Tibial artery (tissue), 4 donors: ENCODE data around the gene MYO5A.

ENCODE experiments used
- DNase-seq, 2 donors: peaks; one replicate each; pipeline ENCODE4 v3.0.0-alpha.2; 2019
- H3K27ac ChIP-seq, 2 donors: fragments of 200-600 bp; sonication (generic) in 1 of 2; 1 replicate in 1 of 2; 2 replicates in 1 of 2; pipeline ENCODE4 v1.5.1; 2018 to 2019; ENCODE audit warnings: mild to moderate bottlenecking in 1 of 2
- H3K27me3 ChIP-seq, 2 donors: fragments of 200-600 bp; sonication (generic) in 1 of 2; one replicate each; pipeline versions ENCODE4 v1.5.1 to v1.6.0; 2016 to 2019
- H3K36me3 ChIP-seq, 3 donors: fragments of 200-600 bp; sonication (generic) in 2 of 3; one replicate each; pipeline ENCODE4 v1.5.1; 2016 to 2019; ENCODE audit warnings: mild to moderate bottlenecking in 2 of 3
- H3K4me1 ChIP-seq, 4 donors: fragments of 200-600 bp; sonication (generic) in 2 of 4; 1 replicate in 3 of 4; 2 replicates in 1 of 4; pipeline ENCODE4 v1.5.1; 2016 to 2019
- H3K4me3 ChIP-seq, 2 donors: fragments of 200-600 bp; sonication (generic) in 1 of 2; 1 replicate in 1 of 2; 2 replicates in 1 of 2; pipeline ENCODE4 v1.5.1; 2018 to 2019; ENCODE audit warnings: mild to moderate bottlenecking in 2 of 2
- H3K9me3 ChIP-seq, 3 donors: fragments of 200-600 bp; sonication (generic) in 1 of 3; one replicate each; pipeline ENCODE4 v1.5.1; 2016 to 2019
- CTCF ChIP-seq, 2 experiments: fragments of 200-600 bp in 1 of 2; fragments of 450-650 bp in 1 of 2; IDR thresholded peaks; one replicate each; pipeline ENCODE4 v1.5.1; 2017 to 2019; ENCODE audit warnings: antibody characterized with exemption in 2 of 2, mild to moderate bottlenecking in 1 of 2, moderate library complexity in 1 of 2
- intact Hi-C: fragments of 100-400 bp; cut with DNase I; formaldehyde crosslinking; loops from one replicate; pipeline ENCODE4 v1.15.0; 2023; ENCODE audit warnings: low total_unique reads

MYO5A gene

GRCh38 chr15:52506549-52506948, 22.1 kb downstream of the MYO5A start:
- DNase-seq: no peak
- no peaks in the 10 kb centered on the region for H3K9me3 ChIP-seq
- intact Hi-C loops: no loop called here
- peaks cover 0 to 10% (median 1%) of the 10 kb centered on the region in 4 donors for H3K4me1 ChIP-seq
- H3K27ac ChIP-seq: no peak overlapping the region
- H3K4me3 ChIP-seq: no peak overlapping the region
- TF ChIP-seq CTCF (IDR thresholded peaks at IDR 0.05): no peak
- H3K36me3 ChIP-seq: no peaks in the 10 kb centered on the region
- H3K27me3 ChIP-seq: no peaks in the 10 kb centered on the region

GRCh38 chr15:52505151-52505550, 23.5 kb downstream of the MYO5A start:
- H3K27ac ChIP-seq: no peak overlapping the region
- H3K4me3 ChIP-seq: no peak overlapping the region
- H3K36me3 ChIP-seq: peaks cover 0 to 4% (median 0%) of the 10 kb centered on the region in 3 donors
- no peaks in the 10 kb centered on the region for H3K27me3 ChIP-seq
- peaks cover 0 to 10% (median 0%) of the 10 kb centered on the region in 4 donors for H3K4me1 ChIP-seq
- peak in 1 of 2 donors; percentile 43 for DNase-seq
- H3K9me3 ChIP-seq: no peaks in the 10 kb centered on the region
- intact Hi-C loops: no loop called here
- no peak for TF ChIP-seq CTCF (IDR thresholded peaks at IDR 0.05)

GRCh38 chr15:52503788-52504496, 24.7 kb downstream of the MYO5A start:
- intact Hi-C loops: no loop called here
- no peak for DNase-seq
- Histone ChIP-seq H3K4me1 (peaks cover 0 to 10% (median 0%) of the 10 kb centered on the region in 4 donors), H3K4me3 (no peak overlapping the region), H3K9me3 (no peaks in the 10 kb centered on the region), H3K27me3 (no peaks in the 10 kb centered on the region), H3K36me3 (peaks cover 0 to 4% (median 0%) of the 10 kb centered on the region in 3 donors), H3K27ac (no peak overlapping the region)
- TF ChIP-seq CTCF (IDR thresholded peaks at IDR 0.05): no peak

- H3K36me3 ChIP-seq: peaks cover 0 to 4% (median 0%) of the 10 kb centered on the region in 3 donors
- TF ChIP-seq CTCF (IDR thresholded peaks at IDR 0.05): no peak
- no peak for DNase-seq
- H3K4me1 ChIP-seq: peaks cover 0 to 4% (median 0%) of the 10 kb centered on the region in 4 donors
- intact Hi-C loops: no loop called here
- no peaks in the 10 kb centered on the region for H3K27me3 ChIP-seq
- no peaks in the 10 kb centered on the region for H3K9me3 ChIP-seq
- no peak overlapping the region for H3K27ac ChIP-seq
- H3K4me3 ChIP-seq: no peak overlapping the region
These were observed 26.1 kb downstream of the MYO5A start for GRCh38 chr15:52502608-52503007.

- peaks cover 0 to 4% (median 0%) of the 10 kb centered on the region in 3 donors for H3K36me3 ChIP-seq
- intact Hi-C loops: no loop called here
- H3K4me3 ChIP-seq: no peak overlapping the region
- no peak for TF ChIP-seq CTCF (IDR thresholded peaks at IDR 0.05)
- H3K9me3 ChIP-seq: no peaks in the 10 kb centered on the region
- no peaks in the 10 kb centered on the region for H3K27me3 ChIP-seq
- no peak for DNase-seq
- H3K4me1 ChIP-seq: peaks cover 0 to 4% (median 0%) of the 10 kb centered on the region in 4 donors
- H3K27ac ChIP-seq: no peak overlapping the region
These were observed 29.2 kb downstream of the MYO5A start for GRCh38 chr15:52499506-52499905.
